CD4-positive, alpha-beta T cell treated with Interleukin-15 for 1 hour (primary cell): ENCODE data around the gene TRAPPC12.
"Not testable (repeated sequence)": the region's sequence is repeated elsewhere in the genome, so short reads cannot be mapped to it uniquely, and the experiment has no call there.

Experiments used
- DNase-seq: peaks from one replicate; pipeline ENCODE4 v3.0.0-alpha.2; 2020

TRAPPC12 gene

GRCh38 chr2:3369340-3370181 is 9.9 kb upstream of the TRAPPC12 start:
- not testable (repeated sequence) for DNase-seq

GRCh38 chr2:3376821-3377220 is 2.7 kb upstream of the TRAPPC12 start:
- DNase-seq = no peak

GRCh38 chr2:3377279-3377611 is 2.2 kb upstream of the TRAPPC12 start:
- no peak for DNase-seq

- peak; percentile 96 for DNase-seq
Observed at GRCh38 chr2:3377612-3378432, 1.7 kb upstream of the TRAPPC12 start, which contains the start of gene EIPR1. Gene EIPR1, minus strand, starts transcription at chr2:3377818. Its CDS starts 129 bp downstream, at chr2:3377689.

- no peak for DNase-seq
Observed at GRCh38 chr2:3379339-3379646, 201 bp upstream of the TRAPPC12 start.

- DNase-seq = no peak
Observed at GRCh38 chr2:3386448-3386958, 7.0 kb downstream of the TRAPPC12 start.

- no peak for DNase-seq
Observed at GRCh38 chr2:3387011-3387410, 7.5 kb downstream of the TRAPPC12 start.

GRCh38 chr2:3387644-3388411 is 8.3 kb downstream of the TRAPPC12 start:
- DNase-seq = no peak

GRCh38 chr2:3388412-3388738 is 8.9 kb downstream of the TRAPPC12 start:
- no peak for DNase-seq

GRCh38 chr2:3389193-3389592 is 9.7 kb downstream of the TRAPPC12 start:
- no peak for DNase-seq

GRCh38 chr2:3390041-3390440 is 10.5 kb downstream of the TRAPPC12 start:
- no peak for DNase-seq

GRCh38 chr2:3392216-3392615 is 12.7 kb downstream of the TRAPPC12 start:
- no peak for DNase-seq

- DNase-seq = no peak
Observed at GRCh38 chr2:3396920-3397559, 17.5 kb downstream of the TRAPPC12 start.

GRCh38 chr2:3398857-3399256 is 19.4 kb downstream of the TRAPPC12 start:
- DNase-seq = no peak

- no peak for DNase-seq
Observed at GRCh38 chr2:3399381-3399780, 19.9 kb downstream of the TRAPPC12 start.

- DNase-seq = no peak
Observed at GRCh38 chr2:3399829-3400228, 20.3 kb downstream of the TRAPPC12 start.

GRCh38 chr2:3403587-3404334 is 24.3 kb downstream of the TRAPPC12 start:
- DNase-seq = no peak

- DNase-seq = no peak
Observed at GRCh38 chr2:3404349-3404894, 24.9 kb downstream of the TRAPPC12 start.

GRCh38 chr2:3405307-3405706 is 25.8 kb downstream of the TRAPPC12 start:
- DNase-seq = no peak

- no peak for DNase-seq
Observed at GRCh38 chr2:3405876-3406275, 26.4 kb downstream of the TRAPPC12 start.

GRCh38 chr2:3406501-3406900 is 27.0 kb downstream of the TRAPPC12 start:
- no peak for DNase-seq

- no peak for DNase-seq
Observed at GRCh38 chr2:3408781-3409180, 29.3 kb downstream of the TRAPPC12 start.
